IPS-15b (cell line): ENCODE measurements around the gene RFXAP.

Source experiments
- H3K27me3 ChIP-seq: one replicate; pipeline ENCODE4 v1.6.1; 2013; ENCODE audit warnings: low read length; ENCODE audit not compliant: control insufficient read depth, insufficient read depth
- H3K36me3 ChIP-seq: one replicate; pipeline ENCODE4 v1.6.1; 2013; ENCODE audit warnings: low read length; ENCODE audit not compliant: control insufficient read depth, insufficient read depth
- H3K4me1 ChIP-seq: one replicate; pipeline ENCODE4 v1.6.1; 2013; ENCODE audit warnings: mild to moderate bottlenecking, low read length; ENCODE audit not compliant: control insufficient read depth, insufficient read depth
- H3K4me3 ChIP-seq: one replicate; pipeline ENCODE4 v1.5.1; 2013; ENCODE audit warnings: low read depth, low read length
- H3K9ac ChIP-seq: one replicate; pipeline ENCODE4 v1.6.1; 2013; ENCODE audit warnings: low read depth, mild to moderate bottlenecking, low read length
- H3K9me3 ChIP-seq: one replicate; pipeline ENCODE4 v1.6.1; 2013; ENCODE audit warnings: mild to moderate bottlenecking, low read length; ENCODE audit not compliant: control insufficient read depth, insufficient read depth

Gene RFXAP

DNA sequence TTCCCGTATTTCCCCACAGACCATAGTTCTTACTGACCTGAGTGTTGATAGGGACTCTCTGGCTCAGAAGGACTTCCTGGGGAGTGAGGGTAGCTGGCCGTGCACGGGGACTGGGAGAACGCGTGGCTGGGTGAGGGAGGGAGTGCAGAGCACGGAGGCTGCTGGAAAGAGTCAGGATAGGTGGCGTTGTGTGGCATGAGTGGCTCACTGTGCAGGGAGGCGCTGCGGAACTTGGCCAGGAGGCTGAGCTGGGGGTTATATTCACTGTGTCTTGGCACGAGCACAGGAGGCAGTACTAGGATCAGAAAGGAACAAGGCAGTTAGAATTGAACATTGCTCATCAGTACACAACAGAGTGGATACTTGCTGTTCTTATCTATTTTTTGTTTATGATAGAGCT, 53.6 kb downstream of the RFXAP start:
- H3K36me3 ChIP-seq = no peaks in the 10 kb centered on the region
- no peaks in the 10 kb centered on the region for H3K27me3 ChIP-seq
- H3K4me1 ChIP-seq = no peaks in the 10 kb centered on the region
- no peak overlapping the region for H3K9ac ChIP-seq
- H3K9me3 ChIP-seq = no peaks in the 10 kb centered on the region
- no peak overlapping the region for H3K4me3 ChIP-seq

DNA sequence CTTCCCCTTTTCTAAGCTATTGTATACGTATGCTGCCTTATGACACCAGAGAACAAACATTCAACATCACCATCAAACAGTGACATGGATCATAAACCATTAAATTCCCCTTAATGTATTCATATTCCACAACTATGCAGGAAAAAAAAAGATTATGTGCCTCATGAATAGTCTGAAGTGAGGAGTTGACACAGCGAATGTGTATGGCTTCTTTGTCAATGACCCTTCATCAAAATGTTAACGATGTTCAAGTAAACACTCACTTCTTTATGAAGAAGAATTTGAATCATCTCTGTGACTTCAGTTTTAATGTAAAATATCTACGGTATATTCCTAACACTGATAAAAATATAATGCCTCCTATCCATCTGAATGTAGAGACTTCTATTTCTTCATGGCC, 56.4 kb downstream of the RFXAP start:
- Histone ChIP-seq H3K36me3 (no peaks in the 10 kb centered on the region), H3K9ac (no peak overlapping the region), H3K9me3 (no peaks in the 10 kb centered on the region), H3K4me1 (no peaks in the 10 kb centered on the region), H3K27me3 (no peaks in the 10 kb centered on the region), H3K4me3 (no peak overlapping the region)

DNA sequence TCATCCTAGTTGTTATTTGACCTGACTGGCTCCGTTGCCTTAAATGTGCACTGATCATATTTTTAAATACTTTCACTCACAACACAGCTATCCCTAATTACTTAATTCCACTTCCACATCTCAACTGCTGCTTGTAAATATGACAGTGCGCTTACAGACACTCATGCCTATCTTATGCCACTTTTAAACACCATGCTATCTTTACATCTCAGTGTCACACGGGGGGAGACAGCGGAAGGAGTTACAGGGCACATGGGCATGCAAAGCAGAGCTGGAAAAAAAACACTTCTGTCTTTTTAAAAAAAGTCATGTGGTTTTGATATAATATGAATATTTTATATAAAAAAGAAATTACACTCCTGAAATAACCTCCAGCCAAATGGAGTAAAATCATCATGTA, 56.9 kb downstream of the RFXAP start:
- no peak overlapping the region for H3K4me3 ChIP-seq
- no peaks in the 10 kb centered on the region for H3K4me1 ChIP-seq
- H3K9ac ChIP-seq = no peak overlapping the region
- no peaks in the 10 kb centered on the region for H3K36me3 ChIP-seq
- H3K9me3 ChIP-seq = no peaks in the 10 kb centered on the region
- H3K27me3 ChIP-seq = no peaks in the 10 kb centered on the region
